BLaER1 treated with 17β-estradiol and CSF1 and Interleukin-3, amounts not matched to agents 10 nM and 100 nM (cell line): ENCODE measurements around the gene RNASE9.

Experiments used
- H3K27ac ChIP-seq, 11 experiments: shearing (Covaris generic); formaldehyde crosslinking; 2 replicates each; pipeline ENCODE4 v1.8.1; 2022
- H3K27me3 ChIP-seq, 11 experiments: shearing (Covaris generic); formaldehyde crosslinking; 2 replicates each; pipeline ENCODE4 v1.8.1; 2022
- H3K36me3 ChIP-seq, 11 experiments: shearing (Covaris generic); formaldehyde crosslinking; 2 replicates each; pipeline ENCODE4 v1.8.1; 2022
- H3K4me1 ChIP-seq, 10 experiments: shearing (Covaris generic); formaldehyde crosslinking; 2 replicates each; pipeline ENCODE4 v1.8.1; 2022
- H3K4me2 ChIP-seq, 11 experiments: shearing (Covaris generic); formaldehyde crosslinking; 2 replicates each; pipeline ENCODE4 v1.8.1; 2022
- H3K4me3 ChIP-seq, 10 experiments: shearing (Covaris generic); formaldehyde crosslinking; 2 replicates each; pipeline ENCODE4 v1.8.1; 2022
- H3K9ac ChIP-seq, 11 experiments: shearing (Covaris generic); formaldehyde crosslinking; 2 replicates each; pipeline ENCODE4 v1.8.1; 2022
- H3K9me3 ChIP-seq, 11 experiments: shearing (Covaris generic); formaldehyde crosslinking; replicated peaks in 1 of 11; 2 replicates each; pipeline ENCODE4 v1.8.1; 2022
- H4K20me1 ChIP-seq, 11 experiments: shearing (Covaris generic); formaldehyde crosslinking; 2 replicates each; pipeline ENCODE4 v1.8.1; 2022
- Cebpa-rat ChIP-seq, 11 experiments: shearing (Covaris generic); IDR thresholded peaks; 2 replicates each; pipeline ENCODE4 v1.8.1; 2022

Gene RNASE9

GRCh38 chr14:20548414-20549158, 12.3 kb downstream of the RNASE9 start:
- no peaks in the 10 kb centered on the region for H3K9me3 ChIP-seq
- no peak overlapping the region for H3K4me2 ChIP-seq
- no peaks in the 10 kb centered on the region for H3K27me3 ChIP-seq
- H3K9ac ChIP-seq = no peak overlapping the region
- no peak for TF ChIP-seq Cebpa-rat (IDR thresholded peaks at IDR 0.05)
- H3K4me3 ChIP-seq = no peak overlapping the region
- no peaks in the 10 kb centered on the region for H3K4me1 ChIP-seq
- H3K27ac ChIP-seq = no peak overlapping the region
- no peaks in the 10 kb centered on the region for H3K36me3 ChIP-seq
- H4K20me1 ChIP-seq = no peaks in the 10 kb centered on the region

- no peaks in the 10 kb centered on the region for H4K20me1 ChIP-seq
- no peak overlapping the region for H3K4me3 ChIP-seq
- no peaks in the 10 kb centered on the region for H3K36me3 ChIP-seq
- H3K4me2 ChIP-seq = no peak overlapping the region
- no peaks in the 10 kb centered on the region for H3K4me1 ChIP-seq
- no peaks in the 10 kb centered on the region for H3K9me3 ChIP-seq
- H3K9ac ChIP-seq = no peak overlapping the region
- TF ChIP-seq Cebpa-rat (IDR thresholded peaks at IDR 0.05) = no peak
- H3K27me3 ChIP-seq = no peaks in the 10 kb centered on the region
- no peak overlapping the region for H3K27ac ChIP-seq
These were observed 14.0 kb downstream of the RNASE9 start for GRCh38 chr14:20546877-20547276.

GRCh38 chr14:20539906-20540305, 20.9 kb downstream of the RNASE9 start:
- no peak for TF ChIP-seq Cebpa-rat (IDR thresholded peaks at IDR 0.05)
- H3K27me3 ChIP-seq = no peaks in the 10 kb centered on the region

GRCh38 chr14:20530771-20531571, 29.9 kb downstream of the RNASE9 start:
- H3K4me2 ChIP-seq = no peak overlapping the region; a peak in 1 of 22 replicates
- H3K9me3 ChIP-seq = 0 out of 22 replicates have a peak, but pooled peaks cover 0 to 3% (median 0%) of the 10 kb centered on the region in 11 experiments
- no peak for TF ChIP-seq Cebpa-rat (IDR thresholded peaks at IDR 0.05)
- H3K27ac ChIP-seq = no peak overlapping the region
- no peak overlapping the region for H3K9ac ChIP-seq
- H3K4me1 ChIP-seq = no peaks in the 10 kb centered on the region
- H3K27me3 ChIP-seq = no peaks in the 10 kb centered on the region
- no peak overlapping the region for H3K4me3 ChIP-seq
- H3K36me3 ChIP-seq = no peaks in the 10 kb centered on the region
- no peaks in the 10 kb centered on the region for H4K20me1 ChIP-seq

More at GRCh38 chr14:20539906-20540305, 20.9 kb downstream of the RNASE9 start:
- Histone ChIP-seq H3K4me2 (no peak overlapping the region), H3K4me1 (no peaks in the 10 kb centered on the region), H3K9me3 (no peaks in the 10 kb centered on the region; a peak in 1 of 22 replicates), H3K36me3 (no peaks in the 10 kb centered on the region), H4K20me1 (no peaks in the 10 kb centered on the region), H3K27ac (no peak overlapping the region), H3K4me3 (no peak overlapping the region), H3K9ac (no peak overlapping the region)

GRCh38 chr14:20529806-20530205, 31.0 kb downstream of the RNASE9 start:
- no peaks in the 10 kb centered on the region for H3K27me3 ChIP-seq
- no peaks in the 10 kb centered on the region for H3K4me1 ChIP-seq
- H4K20me1 ChIP-seq = no peaks in the 10 kb centered on the region
- H3K9me3 ChIP-seq = 0 out of 22 replicates have a peak, but pooled peaks cover 0 to 3% (median 0%) of the 10 kb centered on the region in 11 experiments
- no peak for TF ChIP-seq Cebpa-rat (IDR thresholded peaks at IDR 0.05)
- H3K36me3 ChIP-seq = no peaks in the 10 kb centered on the region
- no peak overlapping the region for H3K4me2 ChIP-seq
- H3K27ac ChIP-seq = no peak overlapping the region
- H3K4me3 ChIP-seq = no peak overlapping the region
- no peak overlapping the region for H3K9ac ChIP-seq

- H3K4me1 ChIP-seq = peaks cover 0 to 5% (median 0%) of the 10 kb centered on the region in 10 experiments; a peak in 1 of 20 replicates
- no peak overlapping the region for H3K4me2 ChIP-seq
- H3K9me3 ChIP-seq = peaks cover 10 to 14% (median 13%) of the 10 kb centered on the region in 11 experiments; a peak in 19 of 22 replicates
- no peak for TF ChIP-seq Cebpa-rat (IDR thresholded peaks at IDR 0.05)
- no peaks in the 10 kb centered on the region for H3K36me3 ChIP-seq
- no peaks in the 10 kb centered on the region for H3K27me3 ChIP-seq
- H3K27ac ChIP-seq = no peak overlapping the region
- H4K20me1 ChIP-seq = no peaks in the 10 kb centered on the region
- H3K4me3 ChIP-seq = no peak overlapping the region
- H3K9ac ChIP-seq = no peak overlapping the region
These were observed 36.8 kb downstream of the RNASE9 start for GRCh38 chr14:20524027-20524426.

- Histone ChIP-seq H3K9ac (no peak overlapping the region), H3K9me3 (peaks cover 10 to 25% (median 14%) of the 10 kb centered on the region in 11 experiments; a peak in 20 of 22 replicates), H3K27me3 (no peaks in the 10 kb centered on the region), H3K4me3 (no peak overlapping the region), H4K20me1 (no peaks in the 10 kb centered on the region), H3K4me2 (no peak overlapping the region), H3K4me1 (peaks cover 0 to 5% (median 0%) of the 10 kb centered on the region in 10 experiments; a peak in 1 of 20 replicates), H3K27ac (no peak overlapping the region), H3K36me3 (no peaks in the 10 kb centered on the region)
- no peak for TF ChIP-seq Cebpa-rat (IDR thresholded peaks at IDR 0.05)
These were observed 38.5 kb downstream of the RNASE9 start for GRCh38 chr14:20522332-20522731.

GRCh38 chr14:20516921-20517320, 43.9 kb downstream of the RNASE9 start:
- H3K4me1 ChIP-seq = peaks cover 7 to 11% (median 9%) of the 10 kb centered on the region in 10 experiments; a peak in 19 of 20 replicates
- H3K9me3 ChIP-seq = peaks cover 10 to 25% (median 14%) of the 10 kb centered on the region in 11 experiments; a peak in 20 of 22 replicates
- H3K4me3 ChIP-seq = no peak overlapping the region
- H3K4me2 ChIP-seq = no peak overlapping the region
- no peak overlapping the region for H3K27ac ChIP-seq
- no peaks in the 10 kb centered on the region for H3K36me3 ChIP-seq
- H4K20me1 ChIP-seq = no peaks in the 10 kb centered on the region
- no peak overlapping the region for H3K9ac ChIP-seq
- H3K27me3 ChIP-seq = no peaks in the 10 kb centered on the region
- no peak for TF ChIP-seq Cebpa-rat (IDR thresholded peaks at IDR 0.05)

- H3K36me3 ChIP-seq = no peaks in the 10 kb centered on the region
- no peak overlapping the region for H3K4me2 ChIP-seq
- H3K27me3 ChIP-seq = no peaks in the 10 kb centered on the region
- H3K4me3 ChIP-seq = no peak overlapping the region
- H3K9ac ChIP-seq = no peak overlapping the region
- peaks cover 10 to 25% (median 14%) of the 10 kb centered on the region in 11 experiments; a peak in 20 of 22 replicates for H3K9me3 ChIP-seq
- no peak for TF ChIP-seq Cebpa-rat (IDR thresholded peaks at IDR 0.05)
- peaks cover 13 to 16% (median 14%) of the 10 kb centered on the region in 10 experiments; a peak in 19 of 20 replicates for H3K4me1 ChIP-seq
- H4K20me1 ChIP-seq = no peaks in the 10 kb centered on the region
- no peak overlapping the region for H3K27ac ChIP-seq
These were observed 45.0 kb downstream of the RNASE9 start for GRCh38 chr14:20515846-20516245.
